T-helper 17 cell (primary cell): ENCODE measurements around the gene RHBG. TPM values are rescaled to one million over a fixed set of nuclear protein-coding genes. Genes with fewer than 3 reads are reported as not detected.

Experiments used
- ATAC-seq: fragments of 150-1000 bp; cut with Tn5 transposase; 2 replicates; pipeline ENCODE4 v1.10.0; 2021; ENCODE audit warnings: mild to moderate bottlenecking, moderate library complexity
- DNase-seq, 3 donors: peaks; one replicate each; pipeline versions ENCODE4 v3.0.0 to v3.0.0-alpha.2; 2020 to 2021
- H3K9me3 ChIP-seq: one replicate; pipeline ENCODE4 v1.7.0; 2013; ENCODE audit warnings: low read length, mild to moderate bottlenecking; ENCODE audit not compliant: control insufficient read depth, poor library complexity, severe bottlenecking
- H3K27ac Mint-ChIP-seq: one replicate; pipeline ENCODE4 v1.8.0; 2022; ENCODE audit warnings: mild to moderate bottlenecking, moderate library complexity, mixed read lengths
- H3K27me3 Mint-ChIP-seq: one replicate; pipeline ENCODE4 v1.8.0; 2022; ENCODE audit warnings: mixed read lengths
- H3K36me3 Mint-ChIP-seq: one replicate; pipeline ENCODE4 v1.8.0; 2022; ENCODE audit warnings: low read depth, mixed read lengths
- H3K4me1 Mint-ChIP-seq: one replicate; pipeline ENCODE4 v1.8.0; 2022; ENCODE audit warnings: mild to moderate bottlenecking, mixed read lengths
- H3K4me3 Mint-ChIP-seq: one replicate; pipeline ENCODE4 v1.8.0; 2022; ENCODE audit warnings: mild to moderate bottlenecking, moderate library complexity, mixed read lengths
- total RNA-seq, 4 donors: library from RNA in 2 of 4; stranded (reverse) in 2 of 4; gene quantifications; one replicate each; pipeline ENCODE4 v1.2.3 and lab custom pipeline; 2022 to 2026

RHBG gene
- total RNA-seq, 2 donors from 2014 or later = not detected

- Mint-ChIP-seq H3K27me3 (peaks cover 93% of the 10 kb centered on the region), H3K27ac (peak overlapping the region; percentile 39), H3K4me3 (no peak overlapping the region), H3K36me3 (peaks cover 14% of the 10 kb centered on the region), H3K4me1 (peaks cover 35% of the 10 kb centered on the region)
- no peaks in the 10 kb centered on the region for H3K9me3 ChIP-seq
- ATAC-seq = no peak
- no peak for DNase-seq
Observed at GRCh38 chr1:156432669-156433018, 63.6 kb downstream of the RHBG start.

DNA sequence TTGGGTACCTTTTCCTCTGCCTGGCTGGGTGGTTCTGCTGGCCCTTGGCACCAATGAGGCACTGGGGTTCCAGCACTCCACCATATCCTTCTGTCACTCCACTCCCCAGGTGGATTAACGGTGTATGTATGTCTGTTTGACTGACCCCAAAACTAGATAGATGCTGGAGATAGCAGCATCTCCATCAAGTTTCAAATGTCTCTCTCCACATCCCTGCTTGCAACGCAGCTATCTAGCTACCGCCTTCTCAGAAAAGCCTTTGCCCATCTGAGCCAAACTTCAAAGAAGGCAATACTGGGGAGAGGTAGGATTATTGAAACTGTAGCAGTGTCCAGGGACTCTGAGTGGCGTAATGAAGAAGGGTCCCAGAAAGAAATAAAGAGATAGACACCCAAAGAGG lies 64.0 kb downstream of the RHBG start:
- H3K4me3 Mint-ChIP-seq = no peak overlapping the region
- H3K4me1 Mint-ChIP-seq = peaks cover 35% of the 10 kb centered on the region
- H3K27me3 Mint-ChIP-seq = peaks cover 93% of the 10 kb centered on the region
- ATAC-seq (no peak), DNase-seq (no peak)
- H3K9me3 ChIP-seq = no peaks in the 10 kb centered on the region
- peak overlapping the region; percentile 39 for H3K27ac Mint-ChIP-seq
- peaks cover 14% of the 10 kb centered on the region for H3K36me3 Mint-ChIP-seq

DNA sequence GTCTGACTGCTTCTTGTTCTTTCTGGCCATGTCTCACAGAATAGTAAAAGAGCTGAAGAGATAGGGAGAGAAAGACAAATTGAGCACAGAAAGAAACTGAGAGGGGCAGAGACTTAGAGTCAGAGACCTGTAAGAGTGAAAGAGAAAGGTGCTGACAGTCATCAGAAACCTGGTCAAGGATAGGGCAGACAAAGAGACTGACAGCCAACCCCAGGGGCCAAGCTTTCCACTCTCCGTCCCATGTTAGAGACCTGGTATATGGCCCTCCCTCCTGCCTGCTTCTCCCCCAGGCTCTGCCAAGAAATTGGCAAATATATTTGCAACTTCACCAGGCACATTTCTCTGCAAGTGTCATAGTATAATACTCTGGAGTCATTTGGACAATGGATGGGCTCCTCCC lies 64.6 kb downstream of the RHBG start:
- DNase-seq = no peak

More for the DNA sequence above, 64.6 kb downstream of the RHBG start:
- no peaks in the 10 kb centered on the region for H3K9me3 ChIP-seq
- peaks cover 14% of the 10 kb centered on the region for H3K36me3 Mint-ChIP-seq
- no peak overlapping the region for H3K27ac Mint-ChIP-seq
- no peak overlapping the region for H3K4me3 Mint-ChIP-seq
- H3K4me1 Mint-ChIP-seq = peaks cover 39% of the 10 kb centered on the region
- ATAC-seq = no peak
- peaks cover 93% of the 10 kb centered on the region for H3K27me3 Mint-ChIP-seq

Other genes with a start within 250 kb of the RHBG start
- gene SEMA4A, start 215.6 kb upstream of the RHBG start, total RNA-seq = 10 to 100 TPM; 21.7 to 58.1 TPM
- 10 to 100 TPM; 14.4 to 21.6 TPM for gene SLC25A44, start 175.1 kb upstream of the RHBG start, total RNA-seq
- gene PMF1, start 156.2 kb upstream of the RHBG start, total RNA-seq = 10 to 100 TPM; 59.1 to 73.2 TPM
- 1 to 10 TPM; 1.1 to 3.7 TPM for gene BGLAP, start 127.0 kb upstream of the RHBG start, total RNA-seq
- 1 to 10 TPM; 2.8 to 3.1 TPM for gene PAQR6, start 121.2 kb upstream of the RHBG start, total RNA-seq
- 10 to 100 TPM; 59.0 to 79.2 TPM for gene SMG5, start 86.4 kb upstream of the RHBG start, total RNA-seq
- 1 to 10 TPM; 3.2 to 3.5 TPM for gene TMEM79, start 84.9 kb upstream of the RHBG start, total RNA-seq
- 10 to 100 TPM; 21.2 to 25.0 TPM for gene GLMP, start 73.5 kb upstream of the RHBG start, total RNA-seq
- gene VHLL, start 69.9 kb upstream of the RHBG start, total RNA-seq = not detected
- gene CCT3, start 30.9 kb upstream of the RHBG start, total RNA-seq = 10 to 100 TPM; 75.3 to 77.6 TPM
- under 1 TPM in 1 of 2 donors, not detected in 1; 0.40 TPM for gene TSACC, start 30.7 kb upstream of the RHBG start, total RNA-seq
- gene MEF2D, start 131.6 kb downstream of the RHBG start, total RNA-seq = 100 to 1,000 TPM; 142 to 157 TPM
- not detected for gene IQGAP3, start 203.4 kb downstream of the RHBG start, total RNA-seq
- under 1 TPM in 1 of 2 donors, not detected in 1; 0.94 TPM for gene TTC24, start 210.5 kb downstream of the RHBG start, total RNA-seq
- 10 to 100 TPM; 27.5 to 32.0 TPM for gene NAXE, start 222.6 kb downstream of the RHBG start, total RNA-seq
- 10 to 100 TPM; 39.2 to 39.6 TPM for gene GPATCH4, start 232.3 kb downstream of the RHBG start, total RNA-seq